Fibroblast of skin of left biceps (primary cell): Measurements from ENCODE around the gene DYRK1A.

Source experiments
- DNase-seq, 2 experiments: peaks; one replicate each; pipeline ENCODE4 v3.0.0-alpha.2; 2013; ENCODE audit warnings: low read depth in 2 of 2

DYRK1A gene

DNA sequence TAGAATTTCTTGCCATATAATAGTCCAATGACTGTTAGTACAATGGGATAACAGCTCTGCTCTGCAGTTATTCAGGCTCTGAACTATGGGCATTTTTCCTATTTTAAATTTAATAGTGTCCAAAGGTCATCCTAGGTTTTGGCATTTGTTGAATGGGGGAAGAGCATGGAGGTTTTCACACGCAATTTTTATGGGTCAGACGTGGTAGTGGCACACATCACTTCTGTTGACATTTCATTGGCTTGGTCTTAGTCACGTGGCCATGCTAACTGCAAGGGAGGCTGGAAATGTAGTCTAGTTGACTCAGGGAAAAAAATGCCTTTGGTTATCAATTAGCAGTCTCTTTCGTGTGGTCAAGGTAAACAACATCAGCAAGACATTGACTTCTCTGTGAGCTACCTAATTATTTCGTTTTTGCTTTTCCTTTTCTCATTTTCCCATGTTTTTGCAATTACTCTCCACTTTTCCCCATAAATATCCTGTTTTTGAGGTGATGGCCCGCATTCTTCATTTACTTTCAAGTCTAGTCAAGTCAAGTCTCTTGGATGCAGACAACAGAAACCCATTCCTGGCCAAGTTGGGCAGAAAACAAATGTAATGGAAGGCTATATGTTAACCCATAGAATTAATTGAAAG, 82.8 kb downstream of the DYRK1A start:
- no peak for DNase-seq

DNA sequence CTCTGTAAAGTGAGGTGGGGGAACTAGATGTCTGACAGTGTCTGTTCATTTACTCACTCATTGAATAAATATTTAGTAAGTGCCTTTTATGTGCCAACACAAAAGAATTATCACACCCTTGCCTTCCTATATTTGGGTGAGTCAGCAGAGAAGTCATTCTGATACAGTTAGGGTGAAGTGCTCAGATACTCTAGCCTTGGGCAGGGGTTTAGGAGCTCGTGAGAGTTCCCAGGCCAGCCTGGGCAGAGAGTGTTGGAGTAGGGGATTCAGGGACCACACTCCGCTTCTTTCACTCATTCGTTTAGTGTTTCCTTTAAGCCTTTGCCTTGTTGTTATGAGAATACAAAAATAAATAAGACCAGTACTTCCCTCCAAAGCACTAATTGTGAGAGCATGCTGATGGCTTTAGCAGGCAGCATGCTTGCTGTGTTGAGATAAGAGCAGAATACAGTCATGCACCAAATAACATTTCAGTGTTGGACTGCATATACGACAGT, 83.9 kb downstream of the DYRK1A start:
- no peak for DNase-seq

DNA sequence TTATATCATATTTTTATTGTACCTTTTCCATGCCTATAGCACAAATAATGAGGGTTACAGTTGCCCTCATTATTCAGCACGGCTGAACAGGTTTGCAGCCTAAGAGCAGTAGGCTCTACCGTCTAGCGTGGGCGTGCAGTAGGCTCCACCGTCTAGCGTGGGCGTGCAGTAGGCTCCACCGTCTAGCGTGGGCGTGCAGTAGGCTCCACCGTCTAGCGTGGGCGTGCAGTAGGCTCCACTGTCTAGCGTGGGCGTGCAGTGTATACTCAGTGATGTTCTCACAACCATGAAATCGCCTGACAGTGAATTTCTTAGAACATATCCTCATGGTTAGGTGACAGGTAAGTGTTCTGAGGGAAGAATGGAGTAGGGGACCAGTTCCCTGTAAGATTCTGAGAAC, 84.9 kb downstream of the DYRK1A start:
- DNase-seq: no peak

DNA sequence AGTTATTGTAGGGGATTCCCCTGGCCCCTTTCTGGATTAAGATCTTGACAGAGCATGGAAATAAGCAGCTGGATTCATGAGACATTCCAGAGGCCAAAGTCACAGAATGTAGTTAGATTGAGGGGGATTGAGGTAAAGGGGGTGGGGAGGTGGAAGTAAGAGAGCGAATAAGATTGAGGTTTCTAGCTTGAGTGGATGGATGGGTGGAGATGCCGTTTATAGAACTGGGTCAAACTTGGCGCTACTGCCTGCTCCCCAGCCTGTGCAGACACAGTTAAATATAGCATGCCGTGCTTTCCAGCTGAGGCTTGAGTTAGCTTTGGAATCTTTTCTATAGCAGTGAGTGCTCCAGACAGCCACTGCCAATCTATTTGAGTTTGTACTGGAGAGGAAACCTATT, 85.7 kb downstream of the DYRK1A start:
- DNase-seq: peak; percentile 79 to 80

DNA sequence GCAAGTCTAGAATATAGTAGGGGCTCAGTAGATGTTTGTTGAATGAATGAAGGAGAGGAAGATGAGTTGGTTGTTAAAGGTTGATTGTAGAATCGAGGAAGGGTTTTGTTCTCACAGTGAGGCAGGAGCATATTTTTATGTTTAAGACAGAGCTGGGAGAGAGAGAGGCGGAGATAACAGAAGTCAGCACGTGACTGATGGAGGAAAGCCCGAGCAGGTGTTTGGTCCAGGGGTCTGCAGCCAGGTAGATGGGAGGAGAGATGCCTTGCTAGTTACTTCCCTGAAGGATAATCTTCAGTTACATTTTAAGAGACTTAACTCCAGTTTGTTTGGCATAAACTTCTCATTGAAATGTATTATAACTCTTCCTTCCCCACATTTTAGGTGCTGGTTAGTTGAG, 86.8 kb downstream of the DYRK1A start:
- DNase-seq: no peak

DNA sequence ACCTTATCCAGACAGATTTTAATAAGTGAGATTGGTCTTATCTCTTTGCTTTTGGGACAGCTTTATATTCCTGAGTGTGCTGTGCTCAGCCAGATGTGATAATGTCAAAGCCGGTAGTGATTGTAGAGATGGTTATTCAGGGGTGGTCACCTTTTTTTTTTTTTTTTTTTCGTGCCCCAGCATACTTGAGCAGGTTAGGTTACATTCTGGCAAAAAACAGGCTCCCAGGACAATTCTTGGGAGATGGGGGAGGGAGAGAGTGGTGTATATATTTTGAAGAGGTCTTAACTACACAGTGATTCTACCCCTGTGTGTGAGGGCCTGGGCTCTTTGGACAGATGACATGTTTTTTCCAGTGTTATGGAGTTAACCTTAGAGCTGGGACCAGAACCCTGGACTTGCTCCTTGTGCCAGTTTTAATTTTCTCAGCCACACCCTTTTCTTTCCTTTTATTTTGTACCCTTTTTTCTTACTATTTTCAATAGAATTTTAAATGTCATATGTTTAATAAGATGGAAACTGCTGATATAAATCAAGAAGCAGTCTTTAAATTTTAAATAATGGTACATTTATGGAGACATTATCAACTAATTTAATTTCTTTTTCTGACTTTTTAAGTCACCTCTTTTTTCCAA, 88.4 kb downstream of the DYRK1A start:
- DNase-seq: no peak

DNA sequence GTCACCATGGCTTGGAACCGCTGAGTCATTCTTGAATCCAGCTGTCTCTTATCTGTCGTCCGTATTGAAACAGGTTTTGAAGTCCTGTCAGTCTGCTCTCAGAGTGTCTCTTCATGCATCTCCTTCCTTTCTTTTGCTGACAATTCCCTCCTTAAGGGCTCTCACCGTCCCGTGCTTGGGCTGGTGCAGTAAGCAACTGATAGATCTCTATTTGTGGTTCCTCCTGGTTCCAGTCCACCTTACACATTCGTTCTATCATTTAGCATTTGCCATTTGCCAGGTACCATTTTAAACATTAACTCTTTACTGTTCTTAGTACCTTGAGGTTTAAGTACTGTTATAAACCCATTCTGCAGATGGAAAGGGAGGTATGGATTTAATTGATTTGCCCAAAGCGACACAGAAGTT, 88.9 kb downstream of the DYRK1A start:
- no peak for DNase-seq

DNA sequence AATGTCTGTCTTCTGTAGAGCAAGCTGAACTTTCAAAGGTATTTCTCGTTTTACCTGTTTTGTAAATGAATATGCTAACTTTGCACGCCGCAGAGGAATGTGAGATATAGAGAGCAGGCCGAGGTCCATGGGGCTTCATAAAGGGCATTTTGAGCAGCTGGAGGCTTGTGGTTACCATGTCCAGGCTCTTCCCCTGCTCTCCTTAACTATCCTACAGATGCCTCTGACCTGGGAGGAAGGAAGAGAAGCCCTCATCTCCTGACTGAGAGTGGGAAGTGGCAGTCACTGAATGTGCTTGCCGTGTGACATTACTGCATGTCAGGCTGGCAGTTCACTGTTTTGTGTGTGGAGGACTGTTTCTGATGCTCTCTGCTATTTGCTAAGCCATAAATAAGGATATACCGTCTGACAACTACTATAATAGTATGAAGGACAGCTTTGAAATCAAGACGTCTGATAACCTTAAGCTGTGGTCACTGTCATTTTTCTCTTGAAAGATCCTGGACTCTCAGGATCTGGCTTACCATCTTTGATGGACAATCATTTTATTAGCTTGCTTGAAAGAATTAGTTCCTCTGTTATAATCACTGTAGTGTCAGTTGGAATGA, 92.2 kb downstream of the DYRK1A start:
- no peak for DNase-seq

DNA sequence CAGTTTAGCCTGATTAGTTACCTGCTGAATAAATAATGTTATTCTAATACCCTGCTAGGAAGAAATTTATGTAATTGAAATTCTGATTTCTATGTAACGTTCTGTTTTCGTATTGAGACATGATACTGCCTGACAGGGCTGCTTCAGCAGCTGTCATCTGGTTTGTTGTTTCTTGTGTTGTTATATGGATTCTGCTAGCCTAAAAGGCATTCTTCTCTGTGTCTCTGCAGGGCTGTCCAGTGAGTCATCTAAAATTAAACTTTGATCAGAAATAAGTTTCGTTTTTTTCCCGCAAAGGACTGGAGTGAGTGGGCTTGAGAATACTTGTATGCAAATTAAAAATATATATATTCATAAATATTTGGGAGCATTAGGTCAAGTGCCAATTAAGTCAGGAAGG, 93.0 kb downstream of the DYRK1A start:
- DNase-seq: no peak

DNA sequence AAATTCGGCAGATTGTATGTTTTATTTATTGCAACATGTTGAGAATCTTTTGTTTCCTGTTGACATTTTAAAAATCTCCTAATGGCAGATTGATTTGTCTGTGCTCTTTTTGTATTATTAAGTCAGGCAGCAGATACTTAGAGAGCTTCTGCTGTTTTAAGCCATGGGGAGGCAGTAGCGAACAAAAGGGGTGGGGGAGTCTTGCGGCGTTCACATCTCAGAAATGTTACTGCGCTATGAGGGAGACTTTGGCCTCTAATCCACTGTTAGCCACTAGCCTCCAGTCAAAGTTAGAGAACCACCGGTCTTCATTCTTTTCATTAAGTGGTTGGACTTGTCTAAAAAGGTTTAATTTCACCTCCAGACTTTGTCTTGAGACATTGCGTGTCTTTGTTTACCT, 93.6 kb downstream of the DYRK1A start:
- no peak for DNase-seq

DNA sequence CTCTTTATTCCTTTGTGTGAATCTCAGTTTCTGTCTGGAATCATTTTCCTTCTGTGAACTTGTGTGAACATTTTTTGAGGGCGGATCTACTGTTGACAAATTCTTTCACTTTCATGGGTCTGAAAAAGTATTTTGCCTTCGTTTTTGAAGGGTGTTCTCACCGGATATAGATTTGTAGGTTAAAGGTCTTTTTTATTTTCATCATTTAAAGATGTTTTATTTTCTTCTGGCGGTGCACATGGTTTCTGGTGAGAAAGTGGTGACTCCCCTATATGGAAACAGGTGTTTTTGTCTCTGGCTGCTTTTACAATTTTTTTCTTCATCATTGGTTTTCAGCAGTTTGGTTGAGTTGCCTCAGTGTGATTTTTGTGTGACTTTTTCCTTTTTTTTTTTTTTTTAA, 94.9 kb downstream of the DYRK1A start:
- DNase-seq: no peak

DNA sequence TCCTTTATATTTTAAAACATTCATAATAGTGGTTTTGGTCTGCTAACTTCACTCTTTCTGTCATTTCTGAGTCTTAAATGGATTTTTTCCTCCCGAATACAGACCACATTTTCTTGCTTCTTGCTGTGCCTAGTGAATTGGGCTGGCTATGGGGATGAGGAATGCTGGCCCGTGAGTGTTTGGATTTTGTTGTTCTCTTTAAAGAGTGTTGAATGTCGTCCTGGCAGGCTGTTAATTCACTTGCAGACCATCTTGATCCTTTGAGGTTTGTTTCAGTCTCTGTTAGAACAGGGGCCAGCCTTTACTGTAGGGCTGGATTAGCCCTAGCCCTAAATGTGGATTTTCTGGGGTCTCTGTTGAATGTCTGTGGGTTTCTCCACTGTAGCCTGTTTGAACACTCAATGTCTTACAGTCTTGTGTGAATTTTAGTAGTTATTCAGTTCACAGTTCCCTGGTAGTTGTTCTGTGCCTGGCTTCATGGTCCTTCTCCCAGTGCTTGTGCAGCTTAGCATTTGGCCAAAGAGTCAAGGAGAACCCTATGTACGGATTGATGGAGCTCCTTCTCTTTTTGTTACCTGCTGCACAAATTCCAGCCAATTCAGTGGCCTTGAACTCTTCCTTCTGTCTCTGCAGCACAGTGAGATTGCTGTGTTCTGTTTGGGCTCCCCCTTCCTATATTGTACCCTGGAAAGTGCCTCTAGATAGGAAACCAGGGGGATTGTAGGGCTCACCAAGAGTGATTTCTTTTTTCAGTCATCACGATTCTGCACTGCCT, 95.7 kb downstream of the DYRK1A start:
- DNase-seq: no peak

DNA sequence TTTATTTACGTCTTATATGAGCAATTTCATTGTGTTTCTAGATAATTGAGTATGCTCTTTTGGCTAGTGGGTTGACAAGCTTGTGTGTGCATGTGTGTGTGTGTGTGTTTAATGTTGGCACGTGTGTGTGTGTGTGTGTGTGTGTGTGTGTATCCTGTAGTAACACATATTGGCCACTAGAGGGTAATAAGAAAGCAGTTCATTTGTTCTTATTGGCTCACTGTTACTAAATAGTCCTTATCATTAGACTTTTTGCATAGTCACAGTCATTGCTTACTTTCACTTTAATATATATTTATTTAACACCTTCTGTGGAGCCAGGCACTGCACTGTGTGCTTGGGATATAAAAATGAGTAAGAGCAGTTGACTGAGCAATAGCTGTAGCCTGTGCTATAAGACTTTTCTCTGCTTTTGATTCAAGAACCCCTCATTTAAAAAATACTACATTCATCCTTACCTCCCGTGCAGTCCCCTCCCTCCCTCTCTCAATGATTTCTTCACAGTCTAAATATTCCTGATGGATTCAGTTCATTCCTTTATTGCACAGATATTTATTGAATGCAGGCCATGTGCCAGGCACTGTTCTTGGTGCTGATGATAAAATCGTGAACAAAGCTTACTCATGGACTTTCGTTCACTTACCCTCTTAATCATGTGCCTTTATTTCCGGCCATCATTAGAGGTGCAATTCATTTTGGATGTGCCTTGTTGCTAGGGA, 96.7 kb downstream of the DYRK1A start:
- DNase-seq: peak; percentile 28 to 32

DNA sequence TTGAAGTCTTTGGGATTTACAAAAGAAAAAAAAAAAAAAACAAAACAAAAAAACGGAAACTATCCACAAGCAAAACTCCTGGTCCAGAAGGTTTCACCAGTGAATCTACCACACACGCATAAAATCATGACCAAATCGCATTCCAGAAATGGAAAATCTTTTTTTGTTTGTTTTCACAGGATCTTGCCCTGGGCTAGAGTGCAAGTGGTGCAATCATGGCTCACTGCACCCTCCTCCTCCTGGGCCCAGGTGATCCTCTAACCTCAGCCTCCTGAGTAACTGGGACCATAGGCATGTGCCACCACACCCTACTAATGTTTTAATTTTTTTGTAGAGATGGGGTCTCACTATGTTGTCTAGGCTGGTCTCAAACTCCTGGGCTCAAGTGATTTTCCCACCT, 100.5 kb downstream of the DYRK1A start:
- DNase-seq: no peak

DNA sequence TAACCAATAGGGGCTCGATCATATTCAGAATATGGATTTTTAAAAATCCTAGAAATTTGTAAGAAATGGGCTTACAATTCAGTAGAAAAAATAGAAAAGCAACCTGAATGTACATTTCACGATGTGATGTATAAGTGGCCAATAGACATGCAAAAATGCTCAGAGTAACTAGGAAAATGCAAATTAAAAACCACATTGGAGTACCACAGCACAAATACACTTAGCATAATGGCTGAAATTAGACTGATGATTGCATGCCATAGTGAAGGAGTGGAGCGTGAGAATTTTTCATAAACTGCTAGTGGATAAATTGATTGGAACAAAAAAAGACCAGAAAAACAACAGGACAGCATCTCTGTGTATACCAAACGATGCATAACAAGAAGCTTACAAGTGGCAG, 102.3 kb downstream of the DYRK1A start:
- no peak for DNase-seq

DNA sequence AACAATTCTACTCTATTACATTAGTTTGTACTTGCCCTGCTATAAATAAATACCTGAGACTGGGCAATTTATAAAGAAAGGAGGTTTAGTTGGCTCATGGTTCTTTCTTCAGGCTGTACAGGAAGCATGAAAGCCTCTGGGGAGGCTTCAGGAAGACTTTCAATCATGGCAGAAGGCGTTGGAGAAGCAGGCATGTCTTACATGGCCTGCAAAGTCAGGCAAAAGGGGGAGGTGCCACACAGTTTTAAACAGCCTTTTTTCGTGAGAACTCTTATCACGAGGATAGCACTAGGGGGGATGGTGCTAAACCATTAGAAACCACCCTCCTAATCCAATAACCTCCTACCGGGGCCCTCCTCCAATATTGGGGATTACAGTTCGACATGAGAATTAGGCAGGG, 102.9 kb downstream of the DYRK1A start:
- DNase-seq: no peak

DNA sequence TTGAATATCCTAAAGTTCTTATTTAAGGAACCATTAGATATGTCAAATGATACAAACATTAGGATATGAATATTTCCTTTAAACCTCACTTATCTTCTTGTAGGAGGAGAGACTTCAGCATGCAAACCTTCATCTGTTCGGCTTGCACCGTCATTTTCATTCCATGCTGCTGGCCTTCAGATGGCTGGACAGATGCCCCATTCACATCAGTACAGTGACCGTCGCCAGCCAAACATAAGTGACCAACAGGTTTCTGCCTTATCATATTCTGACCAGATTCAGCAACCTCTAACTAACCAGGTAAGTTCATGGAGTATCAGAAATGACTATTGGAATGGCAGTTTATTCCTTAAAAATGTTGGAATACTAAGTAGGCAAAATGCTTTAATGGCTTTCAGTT, 106.0 kb downstream of the DYRK1A start:
- no peak for DNase-seq

DNA sequence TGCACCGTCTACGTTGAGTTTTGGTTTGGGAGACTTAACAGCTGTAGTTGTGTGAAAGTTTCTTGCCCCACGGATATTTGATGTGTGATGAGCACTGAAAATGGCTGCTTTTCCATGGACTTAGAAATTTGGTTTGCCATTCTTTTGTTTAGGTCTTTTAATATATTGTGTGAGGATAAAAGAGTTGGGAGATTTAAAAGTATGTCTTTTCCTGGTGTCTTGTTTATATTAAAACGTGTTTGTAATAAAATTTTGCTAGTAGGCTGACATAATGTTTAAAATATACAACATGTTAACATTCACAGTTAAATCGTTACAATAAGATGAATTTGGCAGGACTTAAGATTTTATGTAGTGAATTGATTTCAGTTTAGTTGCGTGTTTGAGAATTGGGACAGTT, 106.9 kb downstream of the DYRK1A start:
- no peak for DNase-seq

DNA sequence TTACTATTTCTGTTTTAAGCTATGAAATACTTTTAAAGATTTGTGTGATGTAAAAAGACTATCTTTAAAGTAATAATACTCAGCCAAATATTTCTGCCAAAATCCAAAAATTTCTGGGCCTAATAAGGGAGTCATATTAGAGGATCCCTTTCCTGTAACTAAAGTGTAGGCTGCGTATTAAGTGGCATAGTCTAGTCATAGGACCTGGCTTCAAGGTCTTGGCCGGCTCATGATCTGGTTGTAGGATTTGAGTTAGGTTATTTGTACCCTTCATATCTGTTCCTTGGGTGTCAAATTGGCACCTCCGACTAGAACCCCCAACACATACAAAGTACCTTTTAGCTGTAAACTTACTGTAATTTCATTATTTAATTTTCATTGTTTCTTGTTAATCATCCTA, 107.8 kb downstream of the DYRK1A start:
- DNase-seq: no peak

DNA sequence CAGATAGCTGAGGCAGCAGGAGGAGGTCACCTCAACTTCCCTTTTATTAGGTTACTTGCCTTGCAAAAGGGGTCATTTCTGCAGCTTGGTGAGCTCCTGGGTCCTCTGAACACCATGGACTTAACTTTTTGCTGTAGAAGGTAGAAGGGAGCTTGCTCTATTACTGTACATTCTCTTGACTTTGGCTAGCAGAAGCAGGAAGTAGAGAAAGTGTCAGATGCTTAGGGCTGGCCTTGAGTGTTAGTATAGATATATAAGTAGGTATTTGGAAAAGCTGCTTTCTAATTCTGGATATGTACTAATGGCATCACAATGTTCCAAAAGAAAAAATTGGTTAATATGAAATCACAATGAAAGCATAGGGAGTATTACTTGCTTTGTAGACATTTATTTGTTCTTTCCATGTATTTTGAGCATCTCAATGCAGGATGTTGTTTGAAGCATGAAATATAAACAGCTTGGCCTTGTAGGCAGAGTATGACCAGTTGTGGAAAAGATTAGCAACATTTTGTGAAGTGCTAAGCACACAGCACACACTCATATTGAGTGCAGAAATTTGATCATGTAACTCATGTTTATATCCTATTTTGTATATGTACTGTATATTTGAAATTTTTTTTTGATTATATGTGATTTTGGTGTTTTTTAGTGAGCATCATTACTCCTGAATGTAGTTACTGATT, 108.8 kb downstream of the DYRK1A start:
- no peak for DNase-seq

DNA sequence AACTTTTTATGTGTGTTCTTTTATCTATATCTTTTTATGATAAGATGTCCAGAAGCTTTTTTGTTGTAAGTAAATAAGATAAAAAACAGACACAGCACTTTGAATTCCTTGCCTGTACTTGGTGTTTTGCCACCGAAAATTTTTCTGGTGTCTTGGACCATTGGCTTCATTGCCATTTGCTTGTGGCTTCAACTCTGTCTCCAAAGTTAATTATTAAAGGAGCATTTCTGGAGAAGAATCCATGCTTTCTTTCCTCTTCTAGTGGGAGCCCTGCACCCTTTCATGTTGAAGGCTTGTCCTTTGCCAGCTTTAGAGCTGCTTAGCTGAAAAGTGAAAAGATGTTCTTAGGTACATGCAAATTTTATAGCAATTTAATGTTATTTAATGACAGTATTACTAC, 112.2 kb downstream of the DYRK1A start:
- no peak for DNase-seq
